Limb (tissue), 2 donors: Measurements from ENCODE around the gene KHDRBS1.
"Not testable (repeated sequence)": the region's sequence is repeated elsewhere in the genome, so short reads cannot be mapped to it uniquely, and the experiment has no call there.

Experiments used
- DNase-seq, 2 donors: peaks; one replicate each; pipeline ENCODE4 v3.0.0-alpha.2; 2016; ENCODE audit errors: extremely low spot score in 2 of 2

Gene KHDRBS1, protein sequence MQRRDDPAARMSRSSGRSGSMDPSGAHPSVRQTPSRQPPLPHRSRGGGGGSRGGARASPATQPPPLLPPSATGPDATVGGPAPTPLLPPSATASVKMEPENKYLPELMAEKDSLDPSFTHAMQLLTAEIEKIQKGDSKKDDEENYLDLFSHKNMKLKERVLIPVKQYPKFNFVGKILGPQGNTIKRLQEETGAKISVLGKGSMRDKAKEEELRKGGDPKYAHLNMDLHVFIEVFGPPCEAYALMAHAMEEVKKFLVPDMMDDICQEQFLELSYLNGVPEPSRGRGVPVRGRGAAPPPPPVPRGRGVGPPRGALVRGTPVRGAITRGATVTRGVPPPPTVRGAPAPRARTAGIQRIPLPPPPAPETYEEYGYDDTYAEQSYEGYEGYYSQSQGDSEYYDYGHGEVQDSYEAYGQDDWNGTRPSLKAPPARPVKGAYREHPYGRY

DNA sequence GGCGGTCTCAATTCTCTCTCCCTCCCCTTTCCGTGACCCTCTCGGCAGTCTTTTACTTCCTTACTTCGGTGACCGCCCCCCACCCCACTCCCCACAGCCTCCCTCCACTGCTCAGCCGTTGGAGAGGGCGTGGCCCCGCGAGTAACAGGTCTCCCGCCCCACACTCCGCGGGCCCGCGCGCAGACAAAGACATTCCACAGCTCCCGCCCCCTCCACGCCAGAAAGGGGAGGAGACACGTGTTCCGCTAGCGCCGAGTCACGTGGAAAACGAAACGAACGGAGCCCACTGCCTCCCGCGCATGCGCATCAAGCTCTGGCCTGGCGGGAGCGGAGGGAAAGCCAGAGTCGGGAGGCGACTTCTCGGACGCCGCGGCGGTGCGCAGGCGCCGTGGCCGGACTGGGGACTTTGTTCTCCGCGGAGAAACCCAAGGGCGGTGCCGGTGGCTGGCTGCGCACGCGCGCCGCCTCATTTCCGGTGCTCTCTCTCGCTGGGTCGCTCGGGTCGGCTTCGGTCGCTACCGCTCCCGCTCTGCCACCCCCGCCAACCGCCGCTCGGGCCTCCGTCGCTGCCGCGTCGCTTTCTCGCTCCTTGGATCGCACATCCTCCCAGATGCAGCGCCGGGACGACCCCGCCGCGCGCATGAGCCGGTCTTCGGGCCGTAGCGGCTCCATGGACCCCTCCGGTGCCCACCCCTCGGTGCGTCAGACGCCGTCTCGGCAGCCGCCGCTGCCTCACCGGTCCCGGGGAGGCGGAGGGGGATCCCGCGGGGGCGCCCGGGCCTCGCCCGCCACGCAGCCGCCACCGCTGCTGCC is at the start of gene KHDRBS1:
TSS of gene KHDRBS1 (plus strand) at position 483 of the 813 bp plus-strand sequence. CDS start at position 611, 128 bp downstream.
- peak; percentile 99 for DNase-seq

DNA sequence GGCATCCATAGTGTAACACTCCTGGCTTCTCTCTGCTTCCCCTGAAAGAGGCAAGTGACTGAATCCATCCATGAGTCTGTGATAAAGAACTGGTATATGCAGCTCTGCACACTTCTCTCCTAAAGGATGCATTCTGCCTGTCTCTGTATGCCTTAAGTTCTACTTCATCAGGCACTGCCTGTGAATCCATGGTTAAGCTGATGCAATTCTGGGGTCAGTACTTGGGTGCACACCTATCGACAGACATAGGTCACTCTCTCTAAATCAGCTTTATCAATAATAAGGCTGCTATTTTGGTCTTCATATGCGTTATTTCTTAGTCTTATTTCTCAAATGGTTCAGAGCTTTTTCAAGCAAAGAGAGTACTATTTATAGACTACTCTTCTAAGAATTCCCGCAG is 42.8 kb upstream of the KHDRBS1 start:
- DNase-seq = no peak

GRCh38 chr1:31976401-31976800 is 37.3 kb upstream of the KHDRBS1 start:
- no peak for DNase-seq

GRCh38 chr1:31977385-31978131 is 36.1 kb upstream of the KHDRBS1 start:
- DNase-seq = peak in 1 of 2 donors; percentile 5

DNA sequence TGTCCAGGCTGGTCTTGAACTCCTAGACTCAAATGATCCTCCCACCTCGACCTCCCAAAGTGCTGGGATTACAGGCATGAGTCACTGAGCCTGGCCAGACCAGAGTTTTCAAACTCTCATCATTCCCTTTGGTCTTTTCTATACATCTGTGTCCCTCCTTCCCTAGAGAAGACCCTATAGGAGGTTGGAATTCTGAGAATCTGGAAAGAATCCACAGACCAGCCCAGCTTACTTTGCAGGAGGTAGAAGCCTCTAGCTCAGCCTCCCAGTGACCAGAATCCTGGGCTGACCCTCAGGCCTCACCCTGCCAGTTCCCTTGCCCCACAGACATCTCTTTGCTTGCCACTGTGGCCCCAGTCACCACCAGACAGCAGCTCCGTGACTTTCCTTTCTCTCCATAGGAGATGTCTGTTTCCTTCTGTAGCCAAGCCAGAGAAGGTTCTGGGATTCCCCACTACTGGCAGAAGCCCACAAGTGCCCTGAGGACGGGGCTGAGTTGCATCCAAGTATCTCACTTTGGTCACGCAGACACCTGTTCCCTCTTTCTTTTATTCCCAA is 34.7 kb upstream of the KHDRBS1 start:
- DNase-seq = no peak

GRCh38 chr1:31980835-31981455 is 32.7 kb upstream of the KHDRBS1 start:
- no peak for DNase-seq

DNA sequence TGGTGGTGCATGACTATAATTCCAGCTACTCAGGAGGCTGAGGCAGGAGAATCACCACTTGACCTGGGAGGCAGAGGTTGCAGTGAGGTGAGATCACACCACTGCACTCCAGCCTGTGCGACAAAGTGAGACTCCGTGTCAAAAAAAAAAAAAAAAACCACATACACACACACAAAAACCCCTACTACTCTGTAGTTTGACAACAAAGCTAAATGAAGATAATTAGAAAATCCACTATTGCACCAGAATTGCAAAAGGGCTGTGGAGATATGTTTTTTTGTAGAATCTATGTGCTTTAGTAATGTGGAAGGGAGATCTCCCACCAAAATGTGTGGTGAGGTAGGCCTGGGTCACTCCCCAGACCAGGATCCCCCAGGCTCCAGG is 32.2 kb upstream of the KHDRBS1 start:
- DNase-seq = no peak

- DNase-seq = no peak
Measured at GRCh38 chr1:31981972-31982371, 31.7 kb upstream of the KHDRBS1 start.

- DNase-seq = no peak
Measured at GRCh38 chr1:31984419-31985347, 29.0 kb upstream of the KHDRBS1 start.

GRCh38 chr1:31985430-31985829 is 28.2 kb upstream of the KHDRBS1 start:
- DNase-seq = no peak

- no peak for DNase-seq
Measured at GRCh38 chr1:31987135-31987619, 26.5 kb upstream of the KHDRBS1 start.

GRCh38 chr1:31989964-31990363 is 23.7 kb upstream of the KHDRBS1 start:
- no peak for DNase-seq

DNA sequence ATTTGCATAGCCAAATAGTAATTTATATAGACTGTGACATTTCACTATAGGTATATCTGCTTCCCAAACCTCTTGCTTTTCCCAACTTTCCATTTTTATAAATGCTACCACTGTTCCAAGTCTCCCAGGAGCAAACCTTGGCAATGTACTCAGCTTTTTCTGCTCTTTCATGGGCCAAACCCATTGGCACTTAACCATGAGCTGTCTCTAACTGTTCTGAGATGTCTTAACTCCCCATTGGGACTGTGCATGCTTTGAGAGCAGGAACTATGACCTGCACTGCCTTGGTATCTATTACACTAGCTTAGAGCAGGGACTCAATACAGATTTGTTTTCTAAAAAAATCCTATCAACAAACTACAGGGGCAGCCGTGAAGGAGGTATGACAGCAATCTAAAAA is 22.5 kb upstream of the KHDRBS1 start:
- no peak for DNase-seq

DNA sequence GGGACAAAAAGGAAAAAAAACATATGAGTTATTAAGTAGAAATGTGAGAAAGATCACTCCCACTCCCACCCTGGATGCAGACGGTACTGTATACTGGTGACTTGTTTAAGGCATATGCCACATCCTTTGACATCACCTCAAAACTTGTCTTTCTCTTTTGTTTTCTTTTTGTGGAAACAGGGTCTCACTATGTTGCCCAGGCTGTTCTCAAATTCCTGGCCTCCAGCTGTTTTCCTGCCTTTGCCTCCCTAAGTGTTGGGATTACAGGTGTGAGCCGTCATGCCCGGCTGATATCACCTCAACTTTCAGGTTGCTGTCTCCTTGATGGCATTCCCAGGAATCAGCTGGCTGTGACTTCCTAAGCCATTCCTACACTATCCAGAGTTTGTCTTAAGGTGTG is 18.4 kb upstream of the KHDRBS1 start:
- no peak for DNase-seq

DNA sequence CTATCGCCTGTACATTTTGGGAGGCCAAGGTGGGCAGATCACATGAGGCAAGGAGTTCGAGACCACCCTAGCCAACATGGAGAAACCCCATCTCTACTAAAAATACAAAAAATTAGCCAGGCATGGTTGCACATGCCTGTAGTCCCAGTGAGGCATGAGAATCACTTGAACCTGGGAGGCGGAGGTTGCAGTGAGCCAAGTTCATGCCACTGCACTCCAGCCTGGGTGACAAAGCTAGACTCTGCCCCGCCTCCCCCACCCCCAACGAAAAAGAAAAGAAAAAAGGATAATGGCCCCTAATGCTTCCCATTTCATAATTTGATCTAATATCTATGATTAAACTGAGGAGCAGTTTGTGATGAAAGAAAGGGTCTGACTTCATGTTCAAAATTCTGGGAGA is 17.5 kb upstream of the KHDRBS1 start:
- not testable (repeated sequence) for DNase-seq

DNA sequence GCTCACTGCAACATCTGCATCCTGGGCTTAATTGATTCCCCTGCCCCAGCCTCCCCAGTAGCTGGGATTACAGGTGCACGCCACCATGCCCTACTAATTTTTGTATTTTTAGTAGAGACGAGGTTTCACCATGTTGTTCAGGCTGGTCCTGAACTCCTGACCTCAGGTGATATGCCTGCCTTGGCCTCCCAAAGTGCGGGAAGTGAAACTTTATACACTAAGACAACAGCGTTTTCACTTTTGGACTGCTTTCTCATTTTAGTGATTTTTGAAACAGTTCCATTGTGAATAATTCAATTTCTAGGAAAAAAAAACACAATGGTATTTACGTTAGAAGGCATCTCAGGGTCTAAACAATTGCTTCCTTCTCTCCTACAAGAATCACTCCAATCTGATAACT is 11.8 kb upstream of the KHDRBS1 start:
- no peak for DNase-seq

DNA sequence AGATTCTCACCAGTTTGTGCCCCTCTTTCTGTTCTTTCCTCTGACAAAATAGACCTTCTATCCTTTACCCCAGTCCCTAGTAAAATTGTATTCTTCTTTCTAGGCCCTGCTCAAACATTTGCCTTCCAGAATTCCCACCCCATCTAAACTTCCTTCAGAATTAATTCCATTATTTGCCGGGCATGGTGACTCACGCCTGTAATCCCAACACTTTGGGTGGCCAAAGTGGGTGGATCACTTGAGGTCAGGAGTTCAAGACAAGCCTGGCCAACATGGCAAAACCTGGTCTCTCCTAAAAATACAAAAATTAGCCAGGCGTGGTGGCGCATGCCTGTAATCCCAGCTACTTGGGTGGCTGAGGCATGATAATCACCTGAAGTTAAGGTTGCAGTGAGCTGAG is 11.4 kb upstream of the KHDRBS1 start:
- DNase-seq = not testable (repeated sequence)

- DNase-seq = no peak
Measured at GRCh38 chr1:32005522-32005921, 8.1 kb upstream of the KHDRBS1 start.

GRCh38 chr1:32007591-32007940 is 6.1 kb upstream of the KHDRBS1 start:
- DNase-seq = no peak

GRCh38 chr1:32010246-32010645 is 3.4 kb upstream of the KHDRBS1 start:
- no peak for DNase-seq
